Tibial nerve (tissue), 4 donors: Measurements from ENCODE around the gene PRPF18. TPM values are rescaled to one million over a fixed set of nuclear protein-coding genes. Genes with fewer than 3 reads are reported as not detected.

Source experiments
- DNase-seq, 2 donors: peaks; one replicate each; pipeline ENCODE4 v3.0.0-alpha.2; 2019; ENCODE audit warnings: low spot score in 2 of 2
- H3K27ac ChIP-seq, 4 donors: fragments of 200-600 bp; sonication (generic) in 3 of 4; one replicate each; pipeline ENCODE4 v1.5.1; 2017 to 2019; ENCODE audit warnings: mild to moderate bottlenecking in 1 of 4
- H3K27me3 ChIP-seq, 2 donors: fragments of 200-600 bp; sonication (generic) in 1 of 2; one replicate each; pipeline versions ENCODE4 v1.5.1 to v1.6.0; 2017 to 2019
- H3K36me3 ChIP-seq, 3 donors: fragments of 200-600 bp; sonication (generic); one replicate each; pipeline ENCODE4 v1.5.1; 2018 to 2019
- H3K4me1 ChIP-seq, 4 donors: fragments of 200-600 bp; sonication (generic) in 3 of 4; one replicate each; pipeline ENCODE4 v1.5.1; 2017 to 2019
- H3K4me3 ChIP-seq, 4 donors: fragments of 200-600 bp; sonication (generic) in 3 of 4; one replicate each; pipeline ENCODE4 v1.5.1; 2017 to 2019; ENCODE audit warnings: mild to moderate bottlenecking in 1 of 4, moderate library complexity in 1 of 4
- H3K9me3 ChIP-seq, 4 donors: fragments of 200-600 bp; sonication (generic) in 3 of 4; one replicate each; pipeline ENCODE4 v1.5.1; 2017 to 2019
- EP300 ChIP-seq, 2 donors: sonication (generic); formaldehyde crosslinking; IDR thresholded peaks; one replicate each; pipeline ENCODE4 v1.6.1; 2017; ENCODE audit warnings: antibody characterized with exemption in 2 of 2, mild to moderate bottlenecking in 1 of 2
- POLR2A ChIP-seq, 2 donors: fragments of 450-650 bp; IDR thresholded peaks; one replicate each; pipeline ENCODE4 v1.6.1; 2017; ENCODE audit warnings: antibody characterized with exemption in 2 of 2, mild to moderate bottlenecking in 2 of 2, moderate library complexity in 2 of 2
- WGBS, 2 donors: methylation state at CpG; one replicate each; pipeline ENCODE4 v1.1.5; 2018; 5-methylcytosine and 5-hydroxymethylcytosine counted together
- total RNA-seq, 4 donors: library from RNA; depleted of rRNA; stranded (reverse); fragments of >200 nt; gene quantifications; one replicate each; pipeline ENCODE4 v1.1.0, GENCODE V29; 2016
- TF ChIP-seq, protein P1 (sequence below), 5 experiments: fragments of 200-600 bp in 3 of 5; fragments of 450-650 bp in 2 of 5; sonication (generic) in 3 of 5; IDR thresholded peaks; one replicate each; pipeline ENCODE4 v1.5.1; 2016 to 2019; ENCODE audit warnings: antibody characterized with exemption in 5 of 5, mild to moderate bottlenecking in 3 of 5, moderate library complexity in 2 of 5

Gene PRPF18
- total RNA-seq, 4 donors from 2014 or later = 22.9 to 34.3 (median 32.8) TPM

DNA sequence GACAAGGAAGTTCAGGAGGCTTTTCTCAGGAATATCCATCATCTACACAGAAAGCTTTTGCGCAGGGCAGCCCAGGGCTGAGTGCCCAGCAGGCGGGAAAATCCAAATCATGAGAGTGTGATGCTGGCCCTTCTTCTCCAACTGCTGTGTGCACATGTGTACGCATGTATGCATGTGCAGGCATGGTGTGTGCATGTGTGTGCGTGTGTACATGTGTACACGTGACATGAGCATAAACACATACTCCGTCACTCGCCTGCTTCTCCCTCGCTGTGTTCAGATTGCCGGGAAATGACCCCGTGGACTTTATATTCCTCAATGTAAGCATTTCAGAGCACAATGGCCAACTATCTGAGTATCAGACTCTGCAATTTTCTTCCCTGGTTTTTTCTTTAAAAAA, 85.1 kb downstream of the PRPF18 start:
- Histone ChIP-seq H3K27me3 (no peaks in the 10 kb centered on the region), H3K9me3 (no peaks in the 10 kb centered on the region), H3K4me3 (no peak overlapping the region), H3K4me1 (peaks cover 0 to 19% (median 0%) of the 10 kb centered on the region in 4 donors), H3K36me3 (peaks cover 0 to 44% (median 2%) of the 10 kb centered on the region in 3 donors), H3K27ac (peak overlapping the region in 2 of 4 donors; percentile 48 to 56)
- WGBS, 2 donors = 67 to 73% methylated on average over 10 of the region's 10 CpGs
- no peak for TF ChIP-seq POLR2A (IDR thresholded peaks at IDR 0.05)
- peak in 1 of 2 donors; percentile 21 for TF ChIP-seq EP300 (IDR thresholded peaks at IDR 0.05)
- no peak for DNase-seq

DNA sequence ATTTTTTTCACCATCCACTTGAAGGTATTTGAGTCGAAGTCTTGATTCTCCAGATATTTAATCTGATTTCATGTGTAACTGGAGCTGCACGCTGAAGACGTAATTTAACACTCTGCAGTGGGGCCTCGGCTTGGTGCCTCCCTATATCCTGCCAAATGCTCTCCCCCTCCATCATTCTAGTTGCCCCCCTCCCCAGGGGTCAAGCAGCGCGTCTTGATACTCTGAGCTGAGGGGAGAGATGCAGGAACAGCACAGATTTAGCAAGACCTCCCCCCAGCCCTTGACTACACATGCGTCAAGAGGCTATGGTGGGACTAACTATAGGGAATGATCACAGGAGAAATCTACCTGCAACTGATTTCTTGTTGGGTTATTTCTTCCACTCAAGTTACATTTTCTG, 85.8 kb downstream of the PRPF18 start:
- Histone ChIP-seq H3K4me1 (peaks cover 0 to 19% (median 0%) of the 10 kb centered on the region in 4 donors), H3K4me3 (no peak overlapping the region), H3K27me3 (no peaks in the 10 kb centered on the region), H3K36me3 (peaks cover 0 to 43% (median 2%) of the 10 kb centered on the region in 3 donors), H3K9me3 (no peaks in the 10 kb centered on the region), H3K27ac (peak overlapping the region in 2 of 4 donors; percentile 48 to 56)
- WGBS, 2 donors = 54 to 61% methylated on average over 7 of the region's 7 CpGs
- TF ChIP-seq POLR2A (IDR thresholded peaks at IDR 0.05) (no peak), EP300 (IDR thresholded peaks at IDR 0.05) (no peak)
- TF ChIP-seq, protein P1, sequence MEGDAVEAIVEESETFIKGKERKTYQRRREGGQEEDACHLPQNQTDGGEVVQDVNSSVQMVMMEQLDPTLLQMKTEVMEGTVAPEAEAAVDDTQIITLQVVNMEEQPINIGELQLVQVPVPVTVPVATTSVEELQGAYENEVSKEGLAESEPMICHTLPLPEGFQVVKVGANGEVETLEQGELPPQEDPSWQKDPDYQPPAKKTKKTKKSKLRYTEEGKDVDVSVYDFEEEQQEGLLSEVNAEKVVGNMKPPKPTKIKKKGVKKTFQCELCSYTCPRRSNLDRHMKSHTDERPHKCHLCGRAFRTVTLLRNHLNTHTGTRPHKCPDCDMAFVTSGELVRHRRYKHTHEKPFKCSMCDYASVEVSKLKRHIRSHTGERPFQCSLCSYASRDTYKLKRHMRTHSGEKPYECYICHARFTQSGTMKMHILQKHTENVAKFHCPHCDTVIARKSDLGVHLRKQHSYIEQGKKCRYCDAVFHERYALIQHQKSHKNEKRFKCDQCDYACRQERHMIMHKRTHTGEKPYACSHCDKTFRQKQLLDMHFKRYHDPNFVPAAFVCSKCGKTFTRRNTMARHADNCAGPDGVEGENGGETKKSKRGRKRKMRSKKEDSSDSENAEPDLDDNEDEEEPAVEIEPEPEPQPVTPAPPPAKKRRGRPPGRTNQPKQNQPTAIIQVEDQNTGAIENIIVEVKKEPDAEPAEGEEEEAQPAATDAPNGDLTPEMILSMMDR (IDR thresholded peaks at IDR 0.05) = no peak
- no peak for DNase-seq

DNA sequence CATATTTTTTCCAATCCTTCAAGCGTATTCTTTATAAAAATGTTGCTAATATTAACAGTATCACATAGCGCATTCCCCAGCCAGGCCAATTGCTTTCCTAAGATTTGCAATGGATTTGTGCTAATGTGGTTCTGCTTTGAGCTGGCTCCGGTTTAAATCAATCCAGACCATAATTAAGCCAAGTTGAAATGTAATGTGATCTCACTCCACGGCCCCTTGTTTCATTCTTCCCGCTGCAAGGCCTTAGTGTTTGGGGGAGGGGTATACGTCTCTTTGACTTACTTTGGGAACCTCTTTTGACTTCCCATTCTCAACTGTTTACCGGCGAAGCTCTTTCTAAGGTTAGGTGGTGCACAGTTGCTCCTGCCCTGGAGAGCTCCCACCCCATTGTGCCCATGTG, 86.4 kb downstream of the PRPF18 start:
- H3K4me3 ChIP-seq = no peak overlapping the region
- no peaks in the 10 kb centered on the region for H3K9me3 ChIP-seq
- peaks cover 0 to 40% (median 2%) of the 10 kb centered on the region in 3 donors for H3K36me3 ChIP-seq
- no peaks in the 10 kb centered on the region for H3K27me3 ChIP-seq
- DNase-seq = no peak
- TF ChIP-seq EP300 (IDR thresholded peaks at IDR 0.05) (no peak), POLR2A (IDR thresholded peaks at IDR 0.05) (no peak)
- TF ChIP-seq, protein P1 (IDR thresholded peaks at IDR 0.05) = no peak
- H3K27ac ChIP-seq = no peak overlapping the region
- peaks cover 0 to 19% (median 0%) of the 10 kb centered on the region in 4 donors for H3K4me1 ChIP-seq
- WGBS, 2 donors = 67 to 70% methylated on average over 8 of the region's 8 CpGs

DNA sequence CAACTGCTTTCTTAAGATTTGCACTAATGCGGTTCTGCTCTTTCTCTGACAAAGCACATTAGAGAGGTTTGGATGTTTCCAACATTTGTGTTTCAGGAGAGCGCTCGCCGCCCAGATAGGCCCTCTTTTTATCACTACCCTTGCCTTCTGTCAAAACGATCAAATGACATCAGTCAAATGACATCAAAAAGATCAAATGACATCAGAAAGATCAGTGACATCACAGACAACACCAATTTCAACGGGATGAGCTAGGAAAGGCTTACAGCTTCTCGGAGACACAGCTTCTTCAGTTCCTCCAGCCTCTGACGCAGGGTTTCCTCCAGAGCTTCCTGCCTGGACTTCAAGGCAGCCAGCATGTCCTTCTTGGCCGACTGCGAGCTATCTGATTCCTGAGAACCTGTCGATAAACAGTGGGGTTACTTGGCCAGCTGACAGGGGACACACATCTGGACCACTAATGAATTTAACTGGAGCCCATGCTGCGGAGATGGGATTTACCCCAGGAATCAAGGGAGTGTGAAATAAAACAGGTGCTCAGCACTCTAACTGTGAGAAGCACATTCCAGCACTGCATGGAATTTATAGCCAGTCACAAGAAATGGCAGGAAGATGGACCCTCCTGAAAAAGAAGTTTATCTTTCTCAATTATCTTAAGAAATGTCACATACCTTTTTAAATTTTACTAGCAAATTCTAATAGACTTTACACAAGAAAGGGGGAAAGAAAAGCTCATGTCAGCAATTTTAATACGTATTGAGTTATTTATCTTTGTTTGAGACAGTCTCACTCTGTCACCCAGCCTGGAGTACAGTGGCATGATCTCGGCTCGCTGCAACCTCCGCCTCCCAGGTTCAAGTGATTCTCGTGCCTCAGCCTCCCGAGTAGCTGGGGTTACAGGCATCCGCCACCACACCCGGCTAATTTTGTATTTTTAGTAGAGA, 88.2 kb downstream of the PRPF18 start:
- Histone ChIP-seq H3K27me3 (no peaks in the 10 kb centered on the region), H3K36me3 (peaks cover 0 to 36% (median 0%) of the 10 kb centered on the region in 3 donors), H3K4me1 (peaks cover 0 to 14% (median 0%) of the 10 kb centered on the region in 4 donors), H3K27ac (no peak overlapping the region), H3K4me3 (no peak overlapping the region), H3K9me3 (no peaks in the 10 kb centered on the region)
- DNase-seq = no peak
- WGBS, 2 donors = 78 to 81% methylated on average over 20 of the region's 20 CpGs
- TF ChIP-seq, protein P1 (IDR thresholded peaks at IDR 0.05) = no peak
- no peak for TF ChIP-seq POLR2A (IDR thresholded peaks at IDR 0.05)
- TF ChIP-seq EP300 (IDR thresholded peaks at IDR 0.05) = no peak

DNA sequence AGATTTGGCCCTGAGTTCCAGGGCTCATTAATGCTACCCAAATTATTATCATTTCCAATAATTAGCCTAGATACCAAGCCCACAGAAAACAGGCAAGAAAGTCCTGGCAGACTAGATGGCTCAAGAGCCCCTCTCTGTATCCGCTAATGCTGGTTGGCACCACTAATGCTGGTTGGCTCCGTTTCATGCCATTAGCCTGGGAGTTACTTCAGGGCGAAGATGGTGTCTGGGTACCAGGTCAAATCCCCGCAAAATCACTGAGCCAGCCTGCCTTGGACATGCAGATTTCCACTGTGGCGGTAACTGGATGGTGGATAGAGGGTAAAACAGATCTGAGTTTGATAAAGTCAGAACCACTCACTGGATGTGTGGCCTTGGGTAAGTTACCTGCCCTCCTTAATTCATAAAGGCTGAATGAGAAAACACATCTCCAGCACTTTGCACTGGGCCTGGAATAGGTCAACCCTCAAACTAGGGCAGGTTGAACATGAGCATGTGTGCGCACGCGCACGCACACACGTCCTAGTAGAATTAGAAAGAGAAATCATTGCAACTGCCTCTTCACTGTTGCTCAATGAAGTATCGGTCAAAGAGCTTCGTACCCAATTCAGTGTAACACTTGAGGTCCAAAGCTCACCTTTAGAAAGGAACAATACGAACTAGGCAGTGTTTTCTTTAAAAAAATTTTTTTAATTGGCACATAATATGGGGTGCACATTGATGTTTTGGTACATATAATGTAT, 91.5 kb downstream of the PRPF18 start:
- Histone ChIP-seq H3K9me3 (no peaks in the 10 kb centered on the region), H3K27me3 (no peaks in the 10 kb centered on the region), H3K36me3 (peaks cover 0 to 48% (median 0%) of the 10 kb centered on the region in 3 donors), H3K4me3 (no peak overlapping the region), H3K27ac (no peak overlapping the region), H3K4me1 (peaks cover 0 to 3% (median under 1%) of the 10 kb centered on the region in 4 donors)
- 95 to 96% methylated on average over 13 of the region's 13 CpGs for WGBS, 2 donors
- TF ChIP-seq, protein P1 (IDR thresholded peaks at IDR 0.05) = no peak
- no peak for TF ChIP-seq EP300 (IDR thresholded peaks at IDR 0.05)
- no peak for TF ChIP-seq POLR2A (IDR thresholded peaks at IDR 0.05)
- no peak for DNase-seq

Other genes starting within 250 kb of the PRPF18 start
- gene SEPHS1, start 238.7 kb upstream of the PRPF18 start, total RNA-seq = 10 to 100 TPM; 18.0 to 28.4 (median 23.9) TPM
- 10 to 100 TPM; 10.8 to 27.5 (median 21.5) TPM for gene BEND7, start 58.0 kb upstream of the PRPF18 start, total RNA-seq